Right lobe of liver (tissue), 6 donors: ENCODE data around the gene WT1. TPM values are rescaled to one million over a fixed set of nuclear protein-coding genes. Genes with fewer than 3 reads are reported as not detected.

Experiments
- ATAC-seq, 4 donors: fragments of 200-7000 bp; cut with Tn5 transposase; one replicate each; pipeline ENCODE4 v1.9.1; 2020; ENCODE audit warnings: mild to moderate bottlenecking in 4 of 4, moderate library complexity in 4 of 4
- DNase-seq, 3 donors: peaks; one replicate each; pipeline ENCODE4 v3.0.0-alpha.2; 2020
- H3K27ac ChIP-seq, 3 donors: fragments of 200-600 bp; one replicate each; pipeline ENCODE4 v1.8.0; 2022
- H3K27me3 ChIP-seq, 2 donors: fragments of 200-600 bp; one replicate each; pipeline ENCODE4 v1.8.0; 2022
- H3K36me3 ChIP-seq, 4 donors: fragments of 200-600 bp; sonication (generic) in 1 of 4; one replicate each; pipeline versions ENCODE4 v1.5.1 to v1.8.0; 2017 to 2022; ENCODE audit warnings: control low read depth in 1 of 4
- H3K4me1 ChIP-seq, 4 donors: fragments of 200-600 bp; sonication (generic) in 1 of 4; one replicate each; pipeline versions ENCODE4 v1.5.1 to v1.8.0; 2017 to 2022; ENCODE audit warnings: control low read depth in 1 of 4
- H3K4me3 ChIP-seq, 3 donors: fragments of 200-600 bp; one replicate each; pipeline ENCODE4 v1.8.0; 2022
- H3K9me3 ChIP-seq, 4 donors: fragments of 200-600 bp; sonication (generic) in 1 of 4; one replicate each; pipeline versions ENCODE4 v1.5.1 to v1.8.0; 2017 to 2022; ENCODE audit warnings: control low read depth in 1 of 4
- CTCF ChIP-seq, 4 donors: fragments of 200-600 bp in 3 of 4; fragments of 450-650 bp in 1 of 4; IDR thresholded peaks; one replicate each; pipeline versions ENCODE4 v1.5.1 to v1.8.0; 2016 to 2022; ENCODE audit warnings: antibody characterized with exemption in 4 of 4, mild to moderate bottlenecking in 2 of 4
- POLR2A ChIP-seq: fragments of 450-650 bp; IDR thresholded peaks from one replicate; pipeline ENCODE4 v1.6.1; 2017; ENCODE audit warnings: antibody characterized with exemption, mild to moderate bottlenecking
- WGBS: methylation state at CpG from one replicate; pipeline ENCODE4 v1.1.6; 2018; ENCODE audit warnings: low coverage, low lambda C conversion rate; ENCODE audit not compliant: insufficient coverage; ENCODE audit errors: missing lambda C conversion rate; 5-methylcytosine and 5-hydroxymethylcytosine counted together
- intact Hi-C, 2 donors: fragments of 100-400 bp; cut with DNase I; formaldehyde crosslinking; loops; one replicate each; pipeline versions ENCODE4 v1.11.2 to v1.14.1; 2022
- total RNA-seq, 6 experiments: library from RNA; depleted of rRNA in 2 of 6; stranded (reverse); fragments of >200 nt in 2 of 6; fragmentation: NEBNext Ultra II Directional in 3 of 6; extraction: Animal tissue kit (Norgen Biotek cat#: 25700) in 3 of 6; gene quantifications; one replicate each; pipeline versions ENCODE4 v1.1.0 to v1.2.4, GENCODE V29; 2016 to 2023
- donor health status: DM: no; HTN: yes; CAD: no.
- donor health status: DM: no; HTN: no; CAD: no.
- donor health status: DM: no; HTN: no; CAD: no.
- donor health status: DM: no; HTN: yes; CAD: no.
- donor health status: DM: no; HTN: yes; CAD: no.

Gene WT1
- total RNA-seq, 6 experiments from 2014 or later: 0.07 to 0.99 (median 0.51) TPM; not detected in 3

GRCh38 chr11:32358729-32359128 is 76.6 kb downstream of the WT1 start:
- intact Hi-C loops: no loop called here
- DNase-seq (no peak), ATAC-seq (peak in 3 of 4 donors; percentile 20 to 46 (median 45))
- Histone ChIP-seq H3K4me3 (no peak overlapping the region), H3K4me1 (no peaks in the 10 kb centered on the region), H3K36me3 (no peaks in the 10 kb centered on the region), H3K27me3 (no peaks in the 10 kb centered on the region), H3K9me3 (no peaks in the 10 kb centered on the region), H3K27ac (no peak overlapping the region)
- WGBS: 44% methylated on average over 11 of the region's 13 CpGs
- TF ChIP-seq POLR2A: no peak
- TF ChIP-seq CTCF (IDR thresholded peaks at IDR 0.05): no peak

GRCh38 chr11:32353884-32354283 is 81.5 kb downstream of the WT1 start:
- H3K4me3 ChIP-seq: no peak overlapping the region
- H3K4me1 ChIP-seq: no peaks in the 10 kb centered on the region
- no peaks in the 10 kb centered on the region for H3K27me3 ChIP-seq
- H3K27ac ChIP-seq: no peak overlapping the region
- DNase-seq: no peak
- no peaks in the 10 kb centered on the region for H3K9me3 ChIP-seq
- TF ChIP-seq POLR2A (no peak), CTCF (IDR thresholded peaks at IDR 0.05) (no peak)
- intact Hi-C loops: no loop called here
- no peaks in the 10 kb centered on the region for H3K36me3 ChIP-seq
- ATAC-seq: no peak
- 50% methylated on average over 2 of the region's 6 CpGs for WGBS

GRCh38 chr11:32348502-32348901 is 86.8 kb downstream of the WT1 start:
- Histone ChIP-seq H3K27ac (no peak overlapping the region), H3K4me1 (no peaks in the 10 kb centered on the region), H3K36me3 (no peaks in the 10 kb centered on the region), H3K9me3 (no peaks in the 10 kb centered on the region), H3K27me3 (no peaks in the 10 kb centered on the region), H3K4me3 (no peak overlapping the region)
- intact Hi-C loops: no loop called here
- ATAC-seq (no peak), DNase-seq (no peak)
- TF ChIP-seq CTCF (IDR thresholded peaks at IDR 0.05) (no peak), POLR2A (no peak)
- WGBS: 20% methylated on average over 1 of the region's 1 CpG

GRCh38 chr11:32344946-32345345 is 90.4 kb downstream of the WT1 start:
- no peak overlapping the region for H3K4me3 ChIP-seq
- WGBS: 48% methylated on average over 5 of the region's 5 CpGs
- TF ChIP-seq POLR2A (no peak), CTCF (IDR thresholded peaks at IDR 0.05) (no peak)
- no peak for DNase-seq
- H3K27me3 ChIP-seq: no peaks in the 10 kb centered on the region
- intact Hi-C loops: no loop called here
- no peaks in the 10 kb centered on the region for H3K4me1 ChIP-seq
- no peaks in the 10 kb centered on the region for H3K9me3 ChIP-seq
- H3K36me3 ChIP-seq: no peaks in the 10 kb centered on the region
- no peak for ATAC-seq
- H3K27ac ChIP-seq: no peak overlapping the region
